Endothelial cell of umbilical vein (primary cell): ENCODE data around the gene ITPR2. TPM values are rescaled to one million over a fixed set of nuclear protein-coding genes. Genes with fewer than 3 reads are reported as not detected.

Source experiments
- BruUV-seq: library from RNA; stranded (reverse); fragments of 400-500 nt; replicated peaks from 2 replicates; lab custom pipeline; 2021; lab: Mats Ljungman, UMichigan
- CTCF ChIA-PET: fragments of 300-600, 350-600 bp; sonication (Branson Sonifier 250); formaldehyde crosslinking; loops from one replicate; lab custom pipeline; 2021; ENCODE audit warnings: antibody characterized with exemption, inconsistent platforms; lab: Charles Lee
- POLR2A ChIA-PET: fragments of 300-600, 350-600 bp; sonication (Branson Sonifier 250); formaldehyde crosslinking; loops from one replicate; lab custom pipeline; 2021; ENCODE audit warnings: antibody characterized with exemption, inconsistent platforms; lab: Charles Lee
- DNase-seq: peaks from one replicate; pipeline ENCODE4 v3.0.0-alpha.2; 2011; ENCODE audit warnings: low read depth, low spot score
- FAIRE-seq: peaks from 2 replicates; lab custom pipeline; 2011; peaks lifted over from hg19 to GRCh38; lab: Jason Lieb, UNC
- H2AFZ ChIP-seq: 2 replicates; pipeline ENCODE4 v1.6.0; 2012; ENCODE audit warnings: low read depth, low read length, control low read depth, inconsistent platforms
- H3K27ac ChIP-seq: 2 replicates; pipeline ENCODE4 v1.5.1; 2011; ENCODE audit warnings: low read depth, mild to moderate bottlenecking, control low read depth, low read length, moderate library complexity; ENCODE audit not compliant: insufficient read depth
- H3K27me3 ChIP-seq, 2 experiments: 2 replicates each; pipeline versions ENCODE4 v1.6.0 to v1.6.1; 2011; ENCODE audit warnings: low read length in 2 of 2, mixed read lengths in 1 of 2; ENCODE audit not compliant: control insufficient read depth in 2 of 2, insufficient read depth in 2 of 2
- H3K36me3 ChIP-seq, 2 experiments: 2 replicates in 1 of 2; 3 replicates in 1 of 2; pipeline ENCODE4 v1.5.1; 2011; ENCODE audit warnings: low read length in 2 of 2, mild to moderate bottlenecking in 1 of 2, moderate library complexity in 1 of 2; ENCODE audit not compliant: control insufficient read depth in 2 of 2, insufficient read depth in 2 of 2; ENCODE audit errors: extremely low read depth in 1 of 2
- H3K4me1 ChIP-seq: 3 replicates; pipeline ENCODE4 v1.5.1; 2011; ENCODE audit warnings: mild to moderate bottlenecking, low read length; ENCODE audit not compliant: control insufficient read depth, insufficient read depth; ENCODE audit errors: extremely low read depth
- H3K4me2 ChIP-seq: 2 replicates; pipeline ENCODE4 v1.6.1; 2011; ENCODE audit warnings: low read length, control low read depth, mixed read lengths; ENCODE audit not compliant: insufficient read depth
- H3K4me3 ChIP-seq, 3 experiments: fragments of 200-600 bp in 1 of 3; sonication (generic), shearing (Covaris generic) in 1 of 3; replicated peaks in 1 of 3; 2 replicates each; pipeline ENCODE4 v1.5.1; 2011 to 2016; ENCODE audit warnings: control low read depth in 3 of 3, low read length in 3 of 3, mild to moderate bottlenecking in 2 of 3, inconsistent platforms in 1 of 3, low read depth in 1 of 3, moderate library complexity in 1 of 3; ENCODE audit not compliant: insufficient read depth in 1 of 3
- H3K79me2 ChIP-seq: 2 replicates; pipeline ENCODE4 v1.6.0; 2012; ENCODE audit warnings: low read length, inconsistent platforms; ENCODE audit not compliant: control insufficient read depth, insufficient read depth
- H3K9ac ChIP-seq: replicated peaks from 2 replicates; pipeline ENCODE3; 2011; ENCODE audit warnings: low read length, control low read depth; ENCODE audit not compliant: insufficient read depth; ENCODE audit errors: extremely low read depth
- H3K9me1 ChIP-seq: replicated peaks from 3 replicates; pipeline ENCODE4 v1.6.0; 2011; ENCODE audit warnings: mild to moderate bottlenecking, low read length; ENCODE audit not compliant: control insufficient read depth, insufficient read depth; ENCODE audit errors: extremely low read depth
- H3K9me3 ChIP-seq: replicated peaks from 2 replicates; pipeline ENCODE4 v1.5.1; 2012; ENCODE audit warnings: low read length, inconsistent platforms; ENCODE audit not compliant: control insufficient read depth, insufficient read depth
- H4K20me1 ChIP-seq: replicated peaks from 2 replicates; pipeline ENCODE3; 2011; ENCODE audit warnings: mild to moderate bottlenecking, low read length; ENCODE audit not compliant: control insufficient read depth, insufficient read depth; ENCODE audit errors: extremely low read depth
- CTCF ChIP-seq, 2 donors: IDR thresholded peaks; 1 replicate in 1 of 2; 2 replicates in 1 of 2; pipeline ENCODE4 v1.5.1; 2011; ENCODE audit warnings: low read length in 2 of 2, mild to moderate bottlenecking in 2 of 2, moderate library complexity in 2 of 2, control low read depth in 1 of 2, inconsistent platforms in 1 of 2, low read depth in 1 of 2; ENCODE audit not compliant: insufficient read depth in 1 of 2; ENCODE audit errors: extremely low read depth in 1 of 2
- EZH2 ChIP-seq: IDR thresholded peaks from 2 replicates; pipeline ENCODE4 v1.6.1; 2012; ENCODE audit warnings: borderline replicate concordance, low read depth, mild to moderate bottlenecking, moderate library complexity, low read length, inconsistent platforms; ENCODE audit not compliant: severe bottlenecking
- FOS ChIP-seq: IDR thresholded peaks from 2 replicates; pipeline ENCODE4 v1.6.1; 2011; ENCODE audit warnings: mild to moderate bottlenecking, low read length, moderate library complexity, borderline replicate concordance; ENCODE audit not compliant: insufficient read depth
- GATA2 ChIP-seq: IDR thresholded peaks from 2 replicates; pipeline ENCODE4 v1.7.0; 2011; ENCODE audit warnings: low read depth, mild to moderate bottlenecking, moderate library complexity, mixed read lengths, low read length; ENCODE audit not compliant: insufficient read length, insufficient read depth
- JUN ChIP-seq: IDR thresholded peaks from 2 replicates; pipeline ENCODE4 v1.6.1; 2011; ENCODE audit warnings: borderline replicate concordance, low read depth; ENCODE audit not compliant: insufficient read length, insufficient read depth
- MAX ChIP-seq: IDR thresholded peaks from 2 replicates; pipeline ENCODE4 v1.6.1; 2011; ENCODE audit not compliant: insufficient read depth, insufficient read length
- MYC ChIP-seq: IDR thresholded peaks from one replicate; pipeline ENCODE4 v1.6.1; 2011; ENCODE audit warnings: mild to moderate bottlenecking, low read depth, low read length
- POLR2A ChIP-seq: IDR thresholded peaks from 2 replicates; pipeline ENCODE4 v1.6.1; 2012; ENCODE audit warnings: low read depth, mild to moderate bottlenecking, control low read depth, low read length
- POLR2AphosphoS5 ChIP-seq: IDR thresholded peaks from 2 replicates; pipeline ENCODE4 v1.6.1; 2012; ENCODE audit warnings: low read depth, mild to moderate bottlenecking, control low read depth, low read length, moderate library complexity; ENCODE audit not compliant: insufficient read depth
- dilution Hi-C: fragments of 300-500 bp; cut with MboI; formaldehyde crosslinking; loops from one replicate; pipeline ENCODE4 v1.15.0; 2019; ENCODE audit warnings: low sequenced_read_pairs; ENCODE audit not compliant: extremely low pct_ligation_motif_present
- intact Hi-C: fragments of 100-400 bp; cut with micrococcal nuclease; formaldehyde crosslinking; loops from one replicate; pipeline ENCODE4 v1.10.0; 2022
- polyA plus RNA-seq, 4 experiments: library from polyadenylated mRNA; depleted of rRNA in 3 of 4; stranded (reverse) in 3 of 4; unstranded in 1 of 4; fragments of >200 nt; gene quantifications; 2 replicates each; pipeline versions ENCODE4 v1.2.1 to v1.2.3, GENCODE V29; 2011 to 2012; ENCODE audit warnings: missing spikeins in 1 of 4
- total RNA-seq: library from RNA; stranded (reverse); gene quantifications from 2 replicates; pipeline ENCODE4 v1.2.3, GENCODE V29; 2021

The ITPR2 gene
- total and polyA plus RNA-seq, 2 donors (not counting 3 experiments of a cell fraction or from before 2014, with no cell fraction given), result 16.2 to 86.8 TPM

- intact Hi-C loops (no loop called here), dilution Hi-C loops (no loop called here)
- Histone ChIP-seq H3K4me2 (no peak overlapping the region), H3K79me2 (peaks cover 11% of the 10 kb centered on the region), H2AFZ (no peak overlapping the region), H4K20me1 (no peaks in the 10 kb centered on the region), H3K4me3 (no peak overlapping the region), H3K9me1 (no peaks in the 10 kb centered on the region), H3K27me3 (no peaks in the 10 kb centered on the region), H3K9ac (no peak overlapping the region), H3K4me1 (no peaks in the 10 kb centered on the region), H3K27ac (no peak overlapping the region), H3K9me3 (no peaks in the 10 kb centered on the region), H3K36me3 (peaks cover 4 to 5% of the 10 kb centered on the region in 2 experiments)
- peak; percentile 44 for FAIRE-seq
- BruUV-seq, result no TSS peak
- POLR2A ChIA-PET, result no interaction called here
- TF ChIP-seq CTCF (IDR thresholded peaks at IDR 0.05; ENCODE audit: extremely low read depth in 1 of 2, insufficient read depth in 1 of 2, low read depth in 1 of 2, low read length in 2 of 2), result no peak
- no peak for TF ChIP-seq POLR2A
- TF ChIP-seq GATA2, result no peak
- no peak for TF ChIP-seq FOS
- no peak for TF ChIP-seq POLR2AphosphoS5
- TF ChIP-seq EZH2, result no peak
- TF ChIP-seq MYC, result no peak
- no peak for TF ChIP-seq MAX
- TF ChIP-seq JUN, result no peak
- CTCF ChIA-PET, result no interaction called here
- DNase-seq, result no peak
Observed at GRCh38 chr12:26773313-26774104, 59.5 kb downstream of the ITPR2 start.
